Natural killer cell treated with Interleukin-12 subunit alpha and Interleukin-12 subunit beta and Interleukin-15 and Interleukin-18, amount 100 ng/mL, for 72 hours (primary cell): ENCODE results near the gene RXRA. TPM values are rescaled to one million over a fixed set of nuclear protein-coding genes. Genes with fewer than 3 reads are reported as not detected.

Experiments used
- ATAC-seq, 2 donors: fragments of 150-1000 bp; cut with Tn5 transposase in 1 of 2; sonication (Bioruptor Pico), chemical (Tn5 transposase) in 1 of 2; 2 replicates each; pipeline ENCODE4 v1.10.0; 2021
- DNase-seq: peaks from one replicate; pipeline ENCODE4 v3.0.0; 2022; ENCODE audit warnings: low spot score
- H3K27ac Mint-ChIP-seq, 2 donors: 1 replicate in 1 of 2; 2 replicates in 1 of 2; pipeline ENCODE4 v1.8.0; 2022; ENCODE audit warnings: mixed read lengths in 2 of 2, mild to moderate bottlenecking in 1 of 2, moderate library complexity in 1 of 2
- H3K27me3 Mint-ChIP-seq, 2 donors: 1 replicate in 1 of 2; 2 replicates in 1 of 2; pipeline ENCODE4 v1.8.0; 2022; ENCODE audit warnings: mixed read lengths in 2 of 2
- H3K36me3 Mint-ChIP-seq: one replicate; pipeline ENCODE4 v1.8.0; 2022; ENCODE audit warnings: mixed read lengths
- H3K4me1 Mint-ChIP-seq, 2 donors: 1 replicate in 1 of 2; 2 replicates in 1 of 2; pipeline ENCODE4 v1.8.0; 2022; ENCODE audit warnings: low read depth in 2 of 2, mixed read lengths in 2 of 2, mild to moderate bottlenecking in 1 of 2
- H3K4me3 Mint-ChIP-seq: one replicate; pipeline ENCODE4 v1.8.0; 2022; ENCODE audit warnings: mixed read lengths
- H3K9me3 Mint-ChIP-seq: 2 replicates; pipeline ENCODE4 v1.8.0; 2022; ENCODE audit warnings: mixed read lengths
- total RNA-seq, 2 donors: library from RNA; stranded (reverse); gene quantifications; one replicate each; pipeline ENCODE4 v1.2.3, GENCODE V29; 2022

The RXRA gene
- total RNA-seq, 2 donors from 2014 or later: 3.8 to 4.9 TPM

- Mint-ChIP-seq H3K27ac (no peak overlapping the region), H3K4me3 (no peak overlapping the region), H3K4me1 (no peaks in the 10 kb centered on the region), H3K27me3 (no peaks in the 10 kb centered on the region), H3K36me3 (no peaks in the 10 kb centered on the region), H3K9me3 (no peaks in the 10 kb centered on the region)
- ATAC-seq (no peak), DNase-seq (no peak)
Observed at GRCh38 chr9:134419000-134419683, 92.9 kb downstream of the RXRA start.

- no peak for DNase-seq
- H3K9me3 Mint-ChIP-seq: no peaks in the 10 kb centered on the region
- no peaks in the 10 kb centered on the region for H3K27me3 Mint-ChIP-seq
Observed at GRCh38 chr9:134419684-134420076, 93.4 kb downstream of the RXRA start.

GRCh38 chr9:134420281-134420845 is 94.1 kb downstream of the RXRA start:
- no peak overlapping the region for H3K27ac Mint-ChIP-seq
- DNase-seq (no peak), ATAC-seq (no peak)
- H3K4me1 Mint-ChIP-seq: no peaks in the 10 kb centered on the region
- H3K9me3 Mint-ChIP-seq: no peaks in the 10 kb centered on the region
- H3K4me3 Mint-ChIP-seq: no peak overlapping the region
- no peaks in the 10 kb centered on the region for H3K27me3 Mint-ChIP-seq
- H3K36me3 Mint-ChIP-seq: no peaks in the 10 kb centered on the region

More at GRCh38 chr9:134419684-134420076, 93.4 kb downstream of the RXRA start:
- Mint-ChIP-seq H3K4me1 (no peaks in the 10 kb centered on the region), H3K4me3 (no peak overlapping the region), H3K27ac (no peak overlapping the region), H3K36me3 (no peaks in the 10 kb centered on the region)
- ATAC-seq: no peak

- H3K9me3 Mint-ChIP-seq: no peaks in the 10 kb centered on the region
- DNase-seq (no peak), ATAC-seq (no peak)
- H3K4me1 Mint-ChIP-seq: no peaks in the 10 kb centered on the region
- H3K4me3 Mint-ChIP-seq: no peak overlapping the region
- H3K27ac Mint-ChIP-seq: no peak overlapping the region
- H3K27me3 Mint-ChIP-seq: no peaks in the 10 kb centered on the region
- no peaks in the 10 kb centered on the region for H3K36me3 Mint-ChIP-seq
Observed at GRCh38 chr9:134420974-134421432, 94.7 kb downstream of the RXRA start.

GRCh38 chr9:134421888-134422287 is 95.6 kb downstream of the RXRA start:
- no peaks in the 10 kb centered on the region for H3K4me1 Mint-ChIP-seq
- no peak overlapping the region for H3K4me3 Mint-ChIP-seq
- no peak overlapping the region for H3K27ac Mint-ChIP-seq
- H3K27me3 Mint-ChIP-seq: no peaks in the 10 kb centered on the region
- ATAC-seq (no peak), DNase-seq (no peak)
- no peaks in the 10 kb centered on the region for H3K9me3 Mint-ChIP-seq
- no peaks in the 10 kb centered on the region for H3K36me3 Mint-ChIP-seq

GRCh38 chr9:134422301-134423090 is 96.2 kb downstream of the RXRA start:
- Mint-ChIP-seq H3K36me3 (no peaks in the 10 kb centered on the region), H3K27me3 (no peaks in the 10 kb centered on the region), H3K9me3 (no peaks in the 10 kb centered on the region), H3K4me3 (no peak overlapping the region), H3K4me1 (no peaks in the 10 kb centered on the region), H3K27ac (no peak overlapping the region)
- ATAC-seq: no peak
- no peak for DNase-seq

GRCh38 chr9:134423166-134423565 is 96.9 kb downstream of the RXRA start:
- Mint-ChIP-seq H3K4me3 (no peak overlapping the region), H3K27ac (no peak overlapping the region), H3K27me3 (no peaks in the 10 kb centered on the region), H3K9me3 (no peaks in the 10 kb centered on the region), H3K36me3 (no peaks in the 10 kb centered on the region), H3K4me1 (no peaks in the 10 kb centered on the region)
- ATAC-seq (no peak), DNase-seq (no peak)

GRCh38 chr9:134423749-134424148 is 97.5 kb downstream of the RXRA start:
- Mint-ChIP-seq H3K27me3 (no peaks in the 10 kb centered on the region), H3K27ac (no peak overlapping the region), H3K4me1 (no peaks in the 10 kb centered on the region), H3K36me3 (no peaks in the 10 kb centered on the region), H3K4me3 (no peak overlapping the region), H3K9me3 (no peaks in the 10 kb centered on the region)
- no peak for DNase-seq
- no peak for ATAC-seq

GRCh38 chr9:134424818-134425217 is 98.6 kb downstream of the RXRA start:
- no peak for DNase-seq
- H3K4me3 Mint-ChIP-seq: no peak overlapping the region
- H3K4me1 Mint-ChIP-seq: no peaks in the 10 kb centered on the region
- no peaks in the 10 kb centered on the region for H3K36me3 Mint-ChIP-seq
- no peaks in the 10 kb centered on the region for H3K27me3 Mint-ChIP-seq
- no peaks in the 10 kb centered on the region for H3K9me3 Mint-ChIP-seq
- ATAC-seq: no peak
- H3K27ac Mint-ChIP-seq: no peak overlapping the region

- Mint-ChIP-seq H3K27ac (no peak overlapping the region), H3K4me1 (no peaks in the 10 kb centered on the region), H3K36me3 (no peaks in the 10 kb centered on the region)
Observed at GRCh38 chr9:134425401-134425800, 99.1 kb downstream of the RXRA start.

GRCh38 chr9:134425812-134426211 is 99.6 kb downstream of the RXRA start:
- Mint-ChIP-seq H3K27me3 (no peaks in the 10 kb centered on the region), H3K27ac (no peak overlapping the region), H3K4me1 (no peaks in the 10 kb centered on the region), H3K4me3 (no peak overlapping the region), H3K9me3 (no peaks in the 10 kb centered on the region), H3K36me3 (no peaks in the 10 kb centered on the region)
- no peak for DNase-seq
- ATAC-seq: no peak

More at GRCh38 chr9:134425401-134425800, 99.1 kb downstream of the RXRA start:
- ATAC-seq (no peak), DNase-seq (no peak)
- Mint-ChIP-seq H3K27me3 (no peaks in the 10 kb centered on the region), H3K9me3 (no peaks in the 10 kb centered on the region), H3K4me3 (no peak overlapping the region)

- ATAC-seq: no peak
- no peaks in the 10 kb centered on the region for H3K9me3 Mint-ChIP-seq
- no peaks in the 10 kb centered on the region for H3K4me1 Mint-ChIP-seq
- H3K36me3 Mint-ChIP-seq: no peaks in the 10 kb centered on the region
- DNase-seq: no peak
- no peaks in the 10 kb centered on the region for H3K27me3 Mint-ChIP-seq
- no peak overlapping the region for H3K27ac Mint-ChIP-seq
- no peak overlapping the region for H3K4me3 Mint-ChIP-seq
Observed at GRCh38 chr9:134426436-134426835, 100.2 kb downstream of the RXRA start.

GRCh38 chr9:134427153-134427782 is 101.0 kb downstream of the RXRA start:
- Mint-ChIP-seq H3K4me3 (no peak overlapping the region), H3K4me1 (no peaks in the 10 kb centered on the region), H3K9me3 (no peaks in the 10 kb centered on the region), H3K27ac (no peak overlapping the region), H3K36me3 (no peaks in the 10 kb centered on the region), H3K27me3 (no peaks in the 10 kb centered on the region)
- DNase-seq (no peak), ATAC-seq (no peak)

GRCh38 chr9:134428559-134428958 is 102.3 kb downstream of the RXRA start:
- Mint-ChIP-seq H3K4me1 (no peaks in the 10 kb centered on the region), H3K27me3 (no peaks in the 10 kb centered on the region), H3K9me3 (no peaks in the 10 kb centered on the region), H3K36me3 (no peaks in the 10 kb centered on the region), H3K4me3 (no peak overlapping the region), H3K27ac (no peak overlapping the region)
- DNase-seq (no peak), ATAC-seq (no peak)
